Measurements from ENCODE around the gene MAPK8IP3.

Gene MAPK8IP3

DNA sequence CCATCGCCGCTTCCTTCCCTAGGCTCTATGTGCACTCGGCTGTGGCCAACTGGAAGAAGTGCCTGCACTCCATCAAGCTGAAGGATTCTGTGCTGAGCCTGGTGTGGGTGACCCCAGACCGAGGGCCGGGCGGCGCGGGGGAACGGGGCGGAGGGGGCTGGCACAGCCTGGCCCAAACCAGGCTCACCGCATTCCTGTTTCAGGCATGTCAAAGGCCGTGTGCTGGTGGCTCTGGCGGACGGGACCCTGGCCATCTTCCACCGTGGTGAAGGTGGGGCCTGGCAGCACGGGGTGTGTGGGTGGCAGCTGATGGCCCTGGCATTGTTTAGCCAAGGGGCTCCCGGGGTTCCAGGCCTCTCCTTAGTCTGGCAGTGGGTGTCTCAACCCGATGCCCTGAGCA, 60.7 kb downstream of the MAPK8IP3 start:
- no peak overlapping the region for H3K27ac ChIP-seq
- intact Hi-C loops (cut with DNase I; ENCODE audit: low total_unique reads) = no loop called here

GRCh38 chr16:1767116-1767994, 61.4 kb downstream of the MAPK8IP3 start:
- intact Hi-C loops (cut with DNase I; ENCODE audit: low total_unique reads) = no loop called here
- Histone ChIP-seq H3K27ac (no peak overlapping the region), H3K4me1 (peaks cover 0 to 37% (median 18%) of the 10 kb centered on the region in 4 donors), H3K9me3 (no peaks in the 10 kb centered on the region), H3K36me3 (peaks cover 53 to 74% (median 67%) of the 10 kb centered on the region in 3 donors), H3K27me3 (no peaks in the 10 kb centered on the region), H3K4me3 (no peak overlapping the region)
- TF ChIP-seq, protein P1, sequence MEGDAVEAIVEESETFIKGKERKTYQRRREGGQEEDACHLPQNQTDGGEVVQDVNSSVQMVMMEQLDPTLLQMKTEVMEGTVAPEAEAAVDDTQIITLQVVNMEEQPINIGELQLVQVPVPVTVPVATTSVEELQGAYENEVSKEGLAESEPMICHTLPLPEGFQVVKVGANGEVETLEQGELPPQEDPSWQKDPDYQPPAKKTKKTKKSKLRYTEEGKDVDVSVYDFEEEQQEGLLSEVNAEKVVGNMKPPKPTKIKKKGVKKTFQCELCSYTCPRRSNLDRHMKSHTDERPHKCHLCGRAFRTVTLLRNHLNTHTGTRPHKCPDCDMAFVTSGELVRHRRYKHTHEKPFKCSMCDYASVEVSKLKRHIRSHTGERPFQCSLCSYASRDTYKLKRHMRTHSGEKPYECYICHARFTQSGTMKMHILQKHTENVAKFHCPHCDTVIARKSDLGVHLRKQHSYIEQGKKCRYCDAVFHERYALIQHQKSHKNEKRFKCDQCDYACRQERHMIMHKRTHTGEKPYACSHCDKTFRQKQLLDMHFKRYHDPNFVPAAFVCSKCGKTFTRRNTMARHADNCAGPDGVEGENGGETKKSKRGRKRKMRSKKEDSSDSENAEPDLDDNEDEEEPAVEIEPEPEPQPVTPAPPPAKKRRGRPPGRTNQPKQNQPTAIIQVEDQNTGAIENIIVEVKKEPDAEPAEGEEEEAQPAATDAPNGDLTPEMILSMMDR (IDR thresholded peaks at IDR 0.05) = no peak
- no peak for DNase-seq

More for the DNA sequence above, 60.7 kb downstream of the MAPK8IP3 start:
- Histone ChIP-seq H3K36me3 (peaks cover 60 to 81% (median 73%) of the 10 kb centered on the region in 3 donors), H3K4me3 (no peak overlapping the region), H3K4me1 (peaks cover 0 to 30% (median 13%) of the 10 kb centered on the region in 4 donors), H3K27me3 (no peaks in the 10 kb centered on the region), H3K9me3 (no peaks in the 10 kb centered on the region)
- TF ChIP-seq, protein P1 (IDR thresholded peaks at IDR 0.05) = no peak
- no peak for DNase-seq

DNA sequence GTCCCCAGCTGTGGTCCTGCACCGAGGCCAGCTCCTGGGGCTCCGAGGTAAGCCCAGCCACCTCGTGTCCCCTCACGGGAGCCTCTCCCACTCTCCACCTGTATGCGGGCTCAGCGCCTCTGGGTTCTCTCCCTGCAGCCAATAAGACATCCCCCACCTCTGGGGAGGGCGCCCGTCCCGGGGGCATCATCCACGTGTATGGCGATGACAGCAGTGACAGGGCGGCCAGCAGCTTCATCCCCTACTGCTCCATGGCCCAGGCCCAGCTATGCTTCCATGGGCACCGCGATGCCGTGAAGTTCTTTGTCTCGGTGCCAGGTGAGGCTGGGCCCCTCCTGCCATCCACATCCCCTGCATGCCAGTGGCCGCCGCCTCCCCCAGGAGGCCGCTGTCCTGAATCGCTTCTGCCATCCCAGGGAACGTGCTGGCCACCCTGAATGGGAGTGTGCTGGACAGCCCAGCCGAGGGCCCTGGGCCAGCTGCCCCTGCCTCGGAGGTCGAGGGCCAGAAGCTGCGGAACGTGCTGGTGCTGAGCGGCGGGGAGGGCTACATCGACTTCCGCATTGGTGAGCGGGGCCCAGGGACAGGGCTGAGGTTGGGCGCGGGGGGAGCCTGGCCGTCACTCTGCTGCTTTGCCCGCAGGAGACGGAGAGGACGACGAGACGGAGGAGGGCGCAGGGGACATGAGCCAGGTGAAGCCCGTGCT, 62.2 kb downstream of the MAPK8IP3 start:
- no peaks in the 10 kb centered on the region for H3K27me3 ChIP-seq
- no peak for DNase-seq
- peaks cover 45 to 65% (median 58%) of the 10 kb centered on the region in 3 donors for H3K36me3 ChIP-seq
- intact Hi-C loops (cut with DNase I; ENCODE audit: low total_unique reads) = no loop called here
- H3K27ac ChIP-seq = no peak overlapping the region
- TF ChIP-seq, protein P1 (IDR thresholded peaks at IDR 0.05) = no peak
- no peaks in the 10 kb centered on the region for H3K9me3 ChIP-seq
- H3K4me3 ChIP-seq = no peak overlapping the region
- H3K4me1 ChIP-seq = peaks cover 0 to 40% (median 19%) of the 10 kb centered on the region in 4 donors

- DNase-seq = no peak
- Histone ChIP-seq H3K9me3 (no peaks in the 10 kb centered on the region), H3K27ac (peak overlapping the region in 1 of 2 donors; percentile 85), H3K27me3 (no peaks in the 10 kb centered on the region), H3K4me3 (no peak overlapping the region), H3K4me1 (peaks cover 0 to 42% (median 23%) of the 10 kb centered on the region in 4 donors), H3K36me3 (peaks cover 40 to 59% (median 51%) of the 10 kb centered on the region in 3 donors)
- TF ChIP-seq, protein P1 (IDR thresholded peaks at IDR 0.05) = no peak
- intact Hi-C loops (cut with DNase I; ENCODE audit: low total_unique reads) = no loop called here
These were observed 62.9 kb downstream of the MAPK8IP3 start for GRCh38 chr16:1768767-1769401.

Data from tibial artery (tissue), 4 donors.